Brain microvascular endothelial cell (primary cell): ENCODE results near the gene PNPT1.
"Not testable (repeated sequence)": the region's sequence is repeated elsewhere in the genome, so short reads cannot be mapped to it uniquely, and the experiment has no call there.

Experiments
- DNase-seq: peaks from one replicate; pipeline ENCODE4 v3.0.0-alpha.2; 2020
- H3K27ac ChIP-seq: fragments of 250-450 bp; sonication (Bioruptor Pico); 2 replicates; pipeline ENCODE4 v1.5.1; 2020; ENCODE audit warnings: mild to moderate bottlenecking, moderate library complexity
- H3K27me3 ChIP-seq: fragments of 250-450 bp; sonication (Bioruptor Pico); replicated peaks from 2 replicates; pipeline ENCODE4 v1.5.1; 2020; ENCODE audit warnings: mild to moderate bottlenecking
- H3K36me3 ChIP-seq: fragments of 250-450 bp; sonication (Bioruptor Pico); replicated peaks from 2 replicates; pipeline ENCODE4 v1.5.1; 2020; ENCODE audit warnings: mild to moderate bottlenecking
- H3K4me3 ChIP-seq: 2 replicates; pipeline ENCODE4 v1.5.1; 2011; ENCODE audit warnings: low read depth, mild to moderate bottlenecking, control low read depth, low read length, moderate library complexity
- in situ Hi-C: cut with HindIII; loops from 2 replicates; pipeline ENCODE4 v1.10.0; 2017; ENCODE audit warnings: low sequenced_read_pairs, low pct_ligation_motif_present
- TF ChIP-seq, protein P1 (sequence below): IDR thresholded peaks from 2 replicates; pipeline ENCODE4 v1.5.1; 2011; ENCODE audit warnings: low read depth, mild to moderate bottlenecking, moderate library complexity, low read length, control low read depth, inconsistent platforms; ENCODE audit errors: missing control alignments

The PNPT1 gene

DNA sequence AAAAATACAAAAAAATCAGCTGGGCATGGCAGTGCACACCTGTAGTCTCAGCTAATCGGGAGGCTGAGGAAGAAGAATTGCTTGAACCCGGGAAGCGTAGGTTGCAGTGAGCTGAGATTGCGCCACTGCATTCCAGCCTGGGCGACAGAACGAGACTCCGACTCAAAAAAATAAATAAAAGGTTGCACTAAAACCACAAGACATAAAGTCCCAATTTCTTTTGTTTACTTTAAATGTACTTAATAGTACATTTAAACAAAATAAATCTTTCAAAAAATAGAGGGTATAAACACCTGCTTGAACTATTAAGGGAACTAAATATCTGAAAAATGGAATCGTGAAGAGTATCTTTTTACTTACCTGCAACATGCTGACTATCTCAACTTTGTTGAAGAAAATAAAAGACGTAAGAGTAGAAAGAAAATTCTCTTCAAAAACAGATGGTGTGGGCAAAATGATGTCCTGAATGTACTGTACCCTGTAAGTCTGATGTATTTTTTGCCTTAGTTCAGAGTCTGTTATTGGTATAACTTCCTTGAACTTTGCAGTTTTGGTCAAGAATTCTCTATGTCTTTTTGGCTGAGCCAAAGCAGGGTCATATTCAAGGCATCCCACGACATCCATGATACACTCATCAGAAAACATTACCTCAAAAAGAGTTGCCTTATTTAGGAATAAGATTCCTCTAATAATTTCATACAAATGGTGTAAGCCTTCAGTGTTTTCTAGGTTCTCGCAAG lies 95.4 kb downstream of the PNPT1 start:
- H3K27ac ChIP-seq: no peak overlapping the region
- H3K27me3 ChIP-seq: no peaks in the 10 kb centered on the region
- in situ Hi-C loops: no loop called here
- no peak for DNase-seq
- H3K4me3 ChIP-seq: no peak overlapping the region
- TF ChIP-seq, protein P1, sequence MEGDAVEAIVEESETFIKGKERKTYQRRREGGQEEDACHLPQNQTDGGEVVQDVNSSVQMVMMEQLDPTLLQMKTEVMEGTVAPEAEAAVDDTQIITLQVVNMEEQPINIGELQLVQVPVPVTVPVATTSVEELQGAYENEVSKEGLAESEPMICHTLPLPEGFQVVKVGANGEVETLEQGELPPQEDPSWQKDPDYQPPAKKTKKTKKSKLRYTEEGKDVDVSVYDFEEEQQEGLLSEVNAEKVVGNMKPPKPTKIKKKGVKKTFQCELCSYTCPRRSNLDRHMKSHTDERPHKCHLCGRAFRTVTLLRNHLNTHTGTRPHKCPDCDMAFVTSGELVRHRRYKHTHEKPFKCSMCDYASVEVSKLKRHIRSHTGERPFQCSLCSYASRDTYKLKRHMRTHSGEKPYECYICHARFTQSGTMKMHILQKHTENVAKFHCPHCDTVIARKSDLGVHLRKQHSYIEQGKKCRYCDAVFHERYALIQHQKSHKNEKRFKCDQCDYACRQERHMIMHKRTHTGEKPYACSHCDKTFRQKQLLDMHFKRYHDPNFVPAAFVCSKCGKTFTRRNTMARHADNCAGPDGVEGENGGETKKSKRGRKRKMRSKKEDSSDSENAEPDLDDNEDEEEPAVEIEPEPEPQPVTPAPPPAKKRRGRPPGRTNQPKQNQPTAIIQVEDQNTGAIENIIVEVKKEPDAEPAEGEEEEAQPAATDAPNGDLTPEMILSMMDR: no peak
- peaks cover 16% of the 10 kb centered on the region for H3K36me3 ChIP-seq

DNA sequence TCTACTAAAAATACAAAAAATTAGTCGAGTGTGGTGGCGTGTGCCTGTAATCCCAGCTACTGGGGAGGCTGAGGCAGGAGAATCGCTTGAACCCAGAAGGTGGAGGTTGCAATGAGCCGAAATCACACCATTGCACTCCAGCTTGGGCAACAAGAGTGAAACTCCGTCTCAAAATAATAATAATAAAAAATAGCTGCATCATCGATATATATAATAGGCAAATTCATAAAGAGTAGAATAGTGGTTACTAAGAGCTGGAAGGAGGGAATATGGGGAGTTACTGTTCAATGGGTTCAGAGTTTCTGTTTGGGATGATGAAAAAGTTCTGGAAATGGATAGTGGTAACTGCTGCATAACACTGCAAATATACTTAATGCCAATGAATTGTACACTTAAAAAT lies 96.8 kb downstream of the PNPT1 start:
- in situ Hi-C loops, H3K27ac ChIP-seq, H3K27me3 ChIP-seq, H3K4me3 ChIP-seq, DNase-seq, H3K36me3 ChIP-seq: not testable (repeated sequence)

DNA sequence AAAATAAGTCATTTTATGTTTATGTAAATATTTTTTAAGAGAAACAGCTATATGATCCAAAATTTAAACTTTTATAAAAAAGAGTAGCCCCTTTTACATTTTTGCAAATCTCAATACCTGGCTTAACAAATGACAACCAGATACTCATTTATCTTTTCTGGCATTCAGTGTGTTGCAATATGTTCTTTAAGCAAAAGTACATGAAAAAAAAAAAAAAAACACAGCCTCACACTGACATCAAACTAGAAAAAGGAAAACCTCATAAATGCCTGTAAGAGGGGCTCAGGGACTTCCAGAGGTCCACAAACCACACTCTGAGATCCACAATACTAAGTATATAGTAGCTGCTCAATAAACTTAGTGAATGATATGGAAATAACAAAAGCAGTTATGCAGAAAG lies 98.1 kb downstream of the PNPT1 start:
- Histone ChIP-seq H3K4me3 (no peak overlapping the region), H3K36me3 (peaks cover 9% of the 10 kb centered on the region), H3K27ac (no peak overlapping the region), H3K27me3 (no peaks in the 10 kb centered on the region)
- DNase-seq: no peak
- in situ Hi-C loops: no loop called here
- TF ChIP-seq, protein P1: no peak

DNA sequence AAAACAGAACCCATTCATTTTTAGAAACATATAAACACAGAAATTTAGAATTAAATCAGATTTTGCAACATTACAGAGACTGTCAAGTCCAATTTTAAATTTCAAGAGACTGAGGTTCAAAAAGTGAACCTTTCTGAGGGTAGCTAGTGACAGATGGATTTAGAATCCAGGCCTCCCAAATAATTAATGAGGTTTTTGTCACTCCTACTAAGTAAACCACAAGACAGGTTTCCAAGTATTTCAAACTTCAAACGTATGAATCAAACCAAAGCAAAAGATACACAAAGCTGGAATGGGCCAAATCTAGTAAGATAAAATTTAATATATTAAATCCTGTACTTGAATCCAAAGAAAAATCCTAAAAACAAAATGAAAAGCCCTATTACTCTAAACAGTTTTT lies 101.5 kb downstream of the PNPT1 start:
- no peaks in the 10 kb centered on the region for H3K27me3 ChIP-seq
- no peaks in the 10 kb centered on the region for H3K36me3 ChIP-seq
- no peak for DNase-seq
- no peak overlapping the region for H3K27ac ChIP-seq
- TF ChIP-seq, protein P1: no peak
- no peak overlapping the region for H3K4me3 ChIP-seq
- in situ Hi-C loops: no loop called here

DNA sequence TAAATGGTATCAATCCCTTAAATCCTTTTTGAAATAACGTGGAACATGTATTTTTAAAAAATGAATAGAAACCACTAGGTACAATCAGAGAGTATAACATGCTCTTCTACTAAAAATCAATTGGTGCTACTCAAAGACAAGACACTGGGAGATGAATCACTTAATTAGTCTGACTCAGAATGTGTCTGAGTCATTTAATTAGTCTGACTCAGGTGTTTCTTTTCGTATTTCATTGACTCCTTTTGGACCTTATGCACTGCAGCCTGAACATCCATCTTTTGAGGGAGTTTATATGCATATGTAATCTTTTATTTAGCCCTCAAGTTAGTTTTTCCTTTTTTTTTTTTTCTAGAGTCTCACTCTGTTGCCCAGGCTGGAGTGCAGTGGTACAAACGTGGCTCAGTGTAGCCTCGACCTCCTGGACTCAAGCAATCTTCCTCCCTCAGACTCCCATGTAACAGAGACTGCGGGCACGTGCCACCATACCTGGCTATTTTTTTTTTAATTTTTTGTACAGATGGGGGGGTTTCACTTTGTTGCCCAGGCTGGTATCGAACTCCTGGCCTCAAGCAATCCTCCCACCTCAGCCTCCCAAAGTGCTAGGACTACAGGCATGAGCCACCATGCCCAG lies 102.7 kb downstream of the PNPT1 start:
- no peak overlapping the region for H3K4me3 ChIP-seq
- in situ Hi-C loops: no loop called here
- no peak for DNase-seq
- TF ChIP-seq, protein P1: no peak
- H3K27ac ChIP-seq: no peak overlapping the region
- H3K27me3 ChIP-seq: no peaks in the 10 kb centered on the region
- H3K36me3 ChIP-seq: no peaks in the 10 kb centered on the region

DNA sequence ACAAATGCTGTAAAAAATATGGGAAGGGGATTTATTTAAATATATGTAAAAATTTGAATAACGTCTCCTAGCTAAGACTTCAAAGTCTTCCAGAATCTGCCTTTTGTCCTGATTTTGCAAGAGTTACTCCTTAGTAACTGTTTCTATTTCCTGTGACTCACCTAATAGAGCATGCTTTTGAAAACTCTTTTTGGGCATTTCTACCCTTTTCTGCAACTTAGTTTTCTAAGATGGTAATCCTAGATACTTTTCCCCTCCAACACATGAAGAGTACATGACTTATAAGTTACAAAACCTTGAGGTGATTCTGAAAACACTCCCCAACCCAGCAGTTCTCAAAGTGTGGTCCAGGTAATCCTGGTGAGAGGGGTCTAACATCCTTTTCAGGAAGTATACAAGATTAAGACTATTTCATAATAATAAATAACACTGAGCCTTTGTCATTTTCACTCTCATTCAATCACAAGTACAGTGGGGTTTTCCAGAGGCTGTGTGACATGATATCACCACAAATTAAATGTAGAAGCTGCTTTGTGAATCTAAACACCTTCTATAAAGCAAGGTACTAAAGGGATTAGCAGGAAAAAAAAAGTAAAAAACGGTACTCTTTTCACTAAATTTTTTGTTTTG lies 108.1 kb downstream of the PNPT1 start:
- peak overlapping the region; percentile 96 for H3K27ac ChIP-seq
- TF ChIP-seq, protein P1: no peak
- no peaks in the 10 kb centered on the region for H3K27me3 ChIP-seq
- H3K4me3 ChIP-seq: no peak overlapping the region
- DNase-seq: peak; percentile 20
- in situ Hi-C loops: no loop called here
- peaks cover 4% of the 10 kb centered on the region for H3K36me3 ChIP-seq
